Epithelial cell of proximal tubule (primary cell): Measurements from ENCODE around the gene CCDC167. TPM values are rescaled to one million over a fixed set of nuclear protein-coding genes. Genes with fewer than 3 reads are reported as not detected.
A peak's percentile ranks its signal among the peaks of the same experiment; 100 is the strongest.
"Not testable (repeated sequence)": the region's sequence is repeated elsewhere in the genome, so short reads cannot be mapped to it uniquely, and the experiment has no call there.

Source experiments
- DNase-seq: peaks from one replicate; pipeline ENCODE4 v3.0.0-alpha.2; 2011; ENCODE audit warnings: low read depth
- H3K4me3 ChIP-seq: 2 replicates; pipeline ENCODE4 v1.5.1; 2011; ENCODE audit warnings: low read depth, mild to moderate bottlenecking, low read length
- CTCF ChIP-seq: conservative IDR thresholded peaks from 2 replicates; pipeline ENCODE4 v1.5.1; 2012; ENCODE audit warnings: low read depth, mild to moderate bottlenecking, low read length
- total RNA-seq: library from RNA; depleted of rRNA; stranded (reverse); fragments of >200 nt; gene quantifications from 2 replicates; pipeline ENCODE4 v1.2.3, GENCODE V29; 2015

The CCDC167 gene
- total RNA-seq, 1 donor from 2014 or later, result 136 TPM

DNA sequence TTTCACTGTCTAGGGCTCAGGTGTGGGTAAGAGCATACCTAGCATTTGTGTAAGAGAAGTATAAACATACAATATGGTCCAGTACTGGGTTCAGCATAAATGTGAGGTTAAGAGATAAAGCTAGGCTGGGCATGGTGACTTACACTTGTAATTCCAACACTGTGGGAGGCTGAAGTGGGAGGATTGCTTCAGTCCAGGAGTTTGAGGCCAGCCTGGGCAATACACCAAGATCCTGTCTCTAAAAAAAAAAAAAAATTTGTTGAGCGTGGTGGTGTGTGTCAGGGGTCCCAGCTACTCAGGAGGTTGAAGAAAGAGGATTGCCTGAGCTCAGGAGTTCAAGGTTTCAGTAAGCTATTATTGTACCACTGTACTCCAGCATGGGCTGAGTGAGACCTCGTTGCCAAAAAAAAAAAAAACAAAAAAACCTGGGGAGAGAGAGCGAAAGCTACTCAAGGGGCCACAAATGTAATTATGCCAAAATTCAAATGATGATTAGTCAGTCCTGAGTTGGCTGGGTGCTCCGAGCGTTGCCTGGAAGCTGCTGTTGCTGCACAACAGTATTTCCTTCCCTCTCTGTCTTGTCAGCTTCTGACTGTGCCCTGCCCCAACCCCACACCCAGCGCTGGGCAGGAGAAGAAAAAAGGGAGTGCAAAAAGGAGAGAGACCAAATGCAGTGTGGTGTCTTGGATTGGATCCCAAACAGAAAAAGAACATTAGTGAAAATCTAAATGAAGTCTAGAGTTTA, 42.7 kb downstream of the CCDC167 start:
- no peak for TF ChIP-seq CTCF
- H3K4me3 ChIP-seq, result no peak overlapping the region
- no peak for DNase-seq

GRCh38 chr6:37456126-37456525, 43.6 kb downstream of the CCDC167 start:
- DNase-seq, result no peak
- H3K4me3 ChIP-seq, result no peak overlapping the region
- TF ChIP-seq CTCF, result no peak

GRCh38 chr6:37454420-37455140, 45.1 kb downstream of the CCDC167 start:
- no peak overlapping the region for H3K4me3 ChIP-seq
- TF ChIP-seq CTCF, result no peak
- DNase-seq, result no peak

- TF ChIP-seq CTCF, result no peak
- no peak overlapping the region for H3K4me3 ChIP-seq
- DNase-seq, result no peak
These were observed 47.2 kb downstream of the CCDC167 start for GRCh38 chr6:37452522-37452921.

DNA sequence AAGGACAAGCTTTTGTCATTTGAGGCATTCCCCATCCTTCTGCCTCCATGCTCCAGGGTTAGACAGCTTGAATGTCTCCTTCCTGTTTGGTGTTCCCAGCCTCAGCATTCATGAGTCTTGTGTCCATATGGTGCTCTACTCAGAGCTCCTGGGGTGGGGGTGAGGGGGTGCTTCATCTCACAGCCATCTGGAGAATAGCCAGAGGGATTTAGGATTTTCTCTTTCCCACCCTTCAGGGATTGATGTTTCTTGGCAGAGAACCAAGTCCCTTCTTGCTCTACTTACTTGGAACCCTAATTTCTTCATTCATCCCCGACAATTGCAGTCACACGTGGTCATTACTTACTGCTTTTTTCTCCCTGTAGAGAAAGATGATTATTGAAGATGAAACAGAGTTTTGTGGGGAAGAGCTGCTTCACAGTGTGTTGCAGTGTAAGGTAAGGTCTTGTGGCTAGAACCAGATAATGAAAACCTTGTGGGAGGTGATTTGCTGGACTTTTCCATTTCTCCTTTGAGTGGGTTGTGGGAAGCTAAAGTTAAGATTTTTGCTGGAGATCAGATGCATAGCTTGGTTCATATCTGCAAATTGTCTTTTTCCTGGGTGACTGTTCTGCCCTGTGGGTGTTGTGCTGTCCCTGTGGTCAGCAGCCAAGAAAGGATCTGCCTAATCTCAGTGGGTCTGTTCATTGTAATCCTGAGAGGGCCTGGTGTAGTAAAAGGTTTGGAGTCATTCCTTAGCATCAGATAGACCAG, 48.1 kb downstream of the CCDC167 start:
- TF ChIP-seq CTCF, result no peak
- no peak overlapping the region for H3K4me3 ChIP-seq
- DNase-seq, result no peak

DNA sequence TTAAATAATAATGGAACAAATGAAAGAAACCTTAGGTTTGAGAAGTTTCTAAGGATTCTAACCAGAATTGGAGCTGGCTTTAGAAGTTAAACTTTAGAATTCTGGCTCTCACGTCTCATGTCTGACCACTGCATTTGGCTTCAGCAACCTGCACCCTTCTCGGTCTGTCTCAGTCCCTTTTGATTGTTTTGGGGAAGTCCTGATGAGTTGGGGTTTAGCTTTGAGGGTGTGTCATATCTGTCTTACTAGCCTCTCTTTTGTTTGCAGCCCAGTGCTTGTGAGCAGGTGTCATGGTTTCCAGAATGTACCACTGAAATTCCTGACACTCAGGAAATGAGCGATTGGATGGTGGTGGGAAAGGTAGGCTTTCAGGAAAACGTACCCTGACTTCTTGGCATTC, 49.7 kb downstream of the CCDC167 start:
- H3K4me3 ChIP-seq, result no peak overlapping the region
- no peak for DNase-seq
- TF ChIP-seq CTCF, result no peak

GRCh38 chr6:37443216-37443542, 56.5 kb downstream of the CCDC167 start:
- not testable (repeated sequence) for DNase-seq
- H3K4me3 ChIP-seq, result peak overlapping the region; percentile 11
